K562 (cell line): ENCODE data around the gene BSPRY. TPM values are rescaled to one million over a fixed set of nuclear protein-coding genes. Genes with fewer than 3 reads are reported as not detected.

ENCODE experiments used
- BDP1 ChIP-seq: IDR thresholded peaks from 3 replicates; pipeline ENCODE4 v1.6.1; 2011; ENCODE audit not compliant: insufficient read length, insufficient read depth
- CREB1 ChIP-seq, 2 experiments: sonication (generic) in 1 of 2; formaldehyde crosslinking in 1 of 2; IDR thresholded peaks; 2 replicates each; pipeline versions ENCODE4 v1.6.1 to v1.8.0; 2012 to 2022; ENCODE audit warnings: inconsistent platforms in 1 of 2, mild to moderate bottlenecking in 1 of 2, missing genetic modification reagents in 1 of 2, moderate library complexity in 1 of 2
- HCFC1 ChIP-seq: IDR thresholded peaks from 2 replicates; pipeline ENCODE4 v1.6.1; 2012; ENCODE audit warnings: low read depth, low read length, improper control_type of control experiment
- HSF4 ChIP-seq: fragments of 250-450 bp; sonication (Bioruptor Pico); IDR thresholded peaks from 2 replicates; pipeline ENCODE4 v2.1.2; 2022; ENCODE audit warnings: mild to moderate bottlenecking, moderate library complexity, borderline replicate concordance
- MCM5 ChIP-seq: fragments of 450-650 bp; IDR thresholded peaks from 2 replicates; pipeline ENCODE4 v1.6.1; 2016; ENCODE audit warnings: low read depth
- NR4A1 ChIP-seq, 2 experiments: fragments of 250-450 bp in 1 of 2; fragments of 450-650 bp in 1 of 2; sonication (Bioruptor Pico) in 1 of 2; IDR thresholded peaks; 2 replicates each; pipeline versions ENCODE4 v1.4.0 to v1.6.1; 2016 to 2020; ENCODE audit warnings: mild to moderate bottlenecking in 2 of 2, missing compliant biosample characterization in 1 of 2, missing genetic modification characterization in 1 of 2, moderate library complexity in 1 of 2
- PHB ChIP-seq: fragments of 250-450 bp; sonication (Bioruptor Pico); IDR thresholded peaks from 2 replicates; pipeline ENCODE4 v1.5.0; 2021
- RBFOX2 ChIP-seq: fragments of 200-400 bp; formaldehyde crosslinking; IDR thresholded peaks from 2 replicates; pipeline ENCODE4 v1.6.1; 2017; ENCODE audit warnings: low read depth, mild to moderate bottlenecking, low read length, moderate library complexity
- RFX1 ChIP-seq: fragments of 450-650 bp; IDR thresholded peaks from 2 replicates; pipeline ENCODE4 v1.6.1; 2016; ENCODE audit warnings: mild to moderate bottlenecking, moderate library complexity
- SOX6 ChIP-seq: fragments of 450-650 bp; IDR thresholded peaks from 2 replicates; pipeline ENCODE4 v1.6.1; 2014; ENCODE audit warnings: mild to moderate bottlenecking
- STAT5A ChIP-seq: IDR thresholded peaks from 2 replicates; pipeline ENCODE4 v1.6.1; 2012; ENCODE audit warnings: low read length, inconsistent platforms, borderline replicate concordance
- ZC3H4 ChIP-seq: sonication (generic); formaldehyde crosslinking; IDR thresholded peaks from 2 replicates; pipeline ENCODE4 v1.9.0; 2021; ENCODE audit warnings: missing genetic modification reagents, borderline replicate concordance
- ZNF785 ChIP-seq: fragments of 250-450 bp; sonication (Bioruptor Pico); IDR thresholded peaks from 2 replicates; pipeline ENCODE4 v1.4.0; 2020; ENCODE audit warnings: mild to moderate bottlenecking
- polyA plus RNA-seq, 8 experiments: library from polyadenylated mRNA; depleted of rRNA in 4 of 8; stranded (reverse) in 5 of 8; unstranded in 3 of 8; fragments of >200 nt; fragmentation: Nextera tagmentation in 2 of 8; fragmentation: Illumina TruSeq in 1 of 8; extraction: Ambion mirVana in 2 of 8; extraction: Trizol in 1 of 8; gene quantifications; 2 replicates each; pipeline versions ENCODE4 v1.2.1 to v1.2.3, GENCODE V29; 2011 to 2014; ENCODE audit warnings: inconsistent platforms in 1 of 8, missing spikeins in 1 of 8
- total RNA-seq, 7 experiments: library from RNA; depleted of rRNA in 6 of 7; stranded (reverse); fragments of >200 nt in 6 of 7; fragmentation: Illumina TruSeq in 2 of 7; extraction: Trizol in 2 of 7; gene quantifications; 2 replicates each; pipeline versions ENCODE4 v1.2.1 to v1.2.3, GENCODE V29; 2011 to 2021; ENCODE audit warnings: low replicate concordance in 1 of 7
- TF ChIP-seq, protein P1 (sequence below): fragments of 250-450 bp; sonication (Bioruptor Pico); IDR thresholded peaks from 2 replicates; pipeline ENCODE4 v1.4.0; 2020; ENCODE audit warnings: mild to moderate bottlenecking, moderate library complexity
- TF ChIP-seq, protein P2 (sequence below): sonication (generic); formaldehyde crosslinking; IDR thresholded peaks from 2 replicates; pipeline ENCODE4 v1.9.0; 2022; ENCODE audit warnings: mild to moderate bottlenecking, missing genetic modification reagents
- TF ChIP-seq, protein P3 (sequence below): fragments of 200-800 bp; sonication (Bioruptor generic); IDR thresholded peaks from 2 replicates; pipeline ENCODE4 v1.6.1; 2016; ENCODE audit warnings: missing genetic modification characterization, missing compliant biosample characterization
- TF ChIP-seq, protein P4 (sequence below): sonication (generic); formaldehyde crosslinking; IDR thresholded peaks from 2 replicates; pipeline ENCODE4 v1.8.1; 2023; ENCODE audit warnings: mild to moderate bottlenecking, missing genetic modification reagents
- TF ChIP-seq, protein P5 (sequence below): sonication (generic); formaldehyde crosslinking; IDR thresholded peaks from 2 replicates; pipeline ENCODE4 v1.5.0; 2020; ENCODE audit warnings: missing genetic modification reagents

BSPRY gene
- total and polyA plus RNA-seq, 9 of the 15 experiments (the other 6 are each of a cell fraction or from before 2014, with no cell fraction given) = 0.07 to 0.67 (median 0.18) TPM

DNA sequence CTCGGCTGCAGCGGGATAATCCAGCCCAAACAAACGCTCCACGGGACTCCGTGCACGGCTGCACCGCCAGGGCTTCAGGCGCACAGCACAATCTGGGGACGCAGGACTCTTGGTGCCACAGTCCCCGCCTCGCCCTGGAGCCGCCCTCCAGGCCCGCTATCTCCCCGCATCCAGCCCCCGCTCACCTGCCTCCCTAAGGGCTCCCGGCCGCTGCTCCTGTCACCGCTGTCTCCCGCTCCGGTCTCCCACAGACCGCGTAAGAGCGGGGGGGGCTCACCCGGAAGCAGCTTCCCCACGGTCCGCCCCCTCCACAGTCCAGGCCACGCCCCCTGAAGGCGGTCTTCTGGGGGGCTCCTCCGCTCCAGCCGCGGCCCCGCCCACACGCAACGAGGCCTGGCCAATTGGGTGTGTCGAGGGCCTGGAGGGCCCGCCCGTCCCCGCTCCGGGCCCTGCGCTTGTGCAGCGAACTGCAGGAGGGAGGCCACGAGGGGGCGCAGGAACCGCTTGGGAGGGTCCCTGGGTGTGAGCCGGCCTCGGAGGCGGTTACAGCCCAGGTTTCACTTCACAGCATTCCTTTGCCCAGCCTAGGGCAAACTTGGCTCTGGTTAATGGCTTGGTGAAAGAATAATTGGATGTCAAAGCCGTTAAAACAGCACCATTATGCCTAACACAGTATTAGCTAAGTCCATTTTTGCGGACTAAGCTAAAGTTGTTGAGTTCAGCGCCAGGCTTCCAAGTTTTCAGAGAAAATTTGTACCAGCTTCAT, 51.9 kb downstream of the BSPRY start, which contains the start of gene ALAD (continued):
- TF ChIP-seq, protein P1, sequence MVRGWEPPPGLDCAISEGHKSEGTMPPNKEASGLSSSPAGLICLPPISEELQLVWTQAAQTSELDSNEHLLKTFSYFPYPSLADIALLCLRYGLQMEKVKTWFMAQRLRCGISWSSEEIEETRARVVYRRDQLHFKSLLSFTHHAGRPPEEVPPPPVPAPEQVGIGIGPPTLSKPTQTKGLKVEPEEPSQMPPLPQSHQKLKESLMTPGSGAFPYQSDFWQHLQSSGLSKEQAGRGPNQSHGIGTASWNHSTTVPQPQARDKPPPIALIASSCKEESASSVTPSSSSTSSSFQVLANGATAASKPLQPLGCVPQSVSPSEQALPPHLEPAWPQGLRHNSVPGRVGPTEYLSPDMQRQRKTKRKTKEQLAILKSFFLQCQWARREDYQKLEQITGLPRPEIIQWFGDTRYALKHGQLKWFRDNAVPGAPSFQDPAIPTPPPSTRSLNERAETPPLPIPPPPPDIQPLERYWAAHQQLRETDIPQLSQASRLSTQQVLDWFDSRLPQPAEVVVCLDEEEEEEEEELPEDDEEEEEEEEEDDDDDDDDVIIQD (CRISPR knock-in tag) = no peak
- TF ChIP-seq, protein P2, sequence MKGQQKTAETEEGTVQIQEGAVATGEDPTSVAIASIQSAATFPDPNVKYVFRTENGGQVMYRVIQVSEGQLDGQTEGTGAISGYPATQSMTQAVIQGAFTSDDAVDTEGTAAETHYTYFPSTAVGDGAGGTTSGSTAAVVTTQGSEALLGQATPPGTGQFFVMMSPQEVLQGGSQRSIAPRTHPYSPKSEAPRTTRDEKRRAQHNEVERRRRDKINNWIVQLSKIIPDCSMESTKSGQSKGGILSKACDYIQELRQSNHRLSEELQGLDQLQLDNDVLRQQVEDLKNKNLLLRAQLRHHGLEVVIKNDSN (CRISPR knock-in tag) = no peak
- TF ChIP-seq MCM5 (no peak), PHB (CRISPR knock-in tag) (no peak), HCFC1 (peak; percentile 3; the same call in 1 of the 2 replicates), BDP1 (no peak), ZNF785 (no peak), STAT5A (no peak), SOX6 (peak; percentile 57; the same call in 1 of the 2 replicates), RFX1 (no peak), NR4A1 (CRISPR knock-in tag; IDR thresholded peaks at IDR 0.05) (no peak), NR4A1 (tag; IDR thresholded peaks at IDR 0.05) (no peak), CREB1 (IDR thresholded peaks at IDR 0.05) (peak; percentile 86), CREB1 (CRISPR knock-in tag; IDR thresholded peaks at IDR 0.05) (peak; percentile 84), HSF4 (CRISPR knock-in tag) (no peak), ZC3H4 (no peak), RBFOX2 (peak; percentile 80)
- TF ChIP-seq, protein P3, sequence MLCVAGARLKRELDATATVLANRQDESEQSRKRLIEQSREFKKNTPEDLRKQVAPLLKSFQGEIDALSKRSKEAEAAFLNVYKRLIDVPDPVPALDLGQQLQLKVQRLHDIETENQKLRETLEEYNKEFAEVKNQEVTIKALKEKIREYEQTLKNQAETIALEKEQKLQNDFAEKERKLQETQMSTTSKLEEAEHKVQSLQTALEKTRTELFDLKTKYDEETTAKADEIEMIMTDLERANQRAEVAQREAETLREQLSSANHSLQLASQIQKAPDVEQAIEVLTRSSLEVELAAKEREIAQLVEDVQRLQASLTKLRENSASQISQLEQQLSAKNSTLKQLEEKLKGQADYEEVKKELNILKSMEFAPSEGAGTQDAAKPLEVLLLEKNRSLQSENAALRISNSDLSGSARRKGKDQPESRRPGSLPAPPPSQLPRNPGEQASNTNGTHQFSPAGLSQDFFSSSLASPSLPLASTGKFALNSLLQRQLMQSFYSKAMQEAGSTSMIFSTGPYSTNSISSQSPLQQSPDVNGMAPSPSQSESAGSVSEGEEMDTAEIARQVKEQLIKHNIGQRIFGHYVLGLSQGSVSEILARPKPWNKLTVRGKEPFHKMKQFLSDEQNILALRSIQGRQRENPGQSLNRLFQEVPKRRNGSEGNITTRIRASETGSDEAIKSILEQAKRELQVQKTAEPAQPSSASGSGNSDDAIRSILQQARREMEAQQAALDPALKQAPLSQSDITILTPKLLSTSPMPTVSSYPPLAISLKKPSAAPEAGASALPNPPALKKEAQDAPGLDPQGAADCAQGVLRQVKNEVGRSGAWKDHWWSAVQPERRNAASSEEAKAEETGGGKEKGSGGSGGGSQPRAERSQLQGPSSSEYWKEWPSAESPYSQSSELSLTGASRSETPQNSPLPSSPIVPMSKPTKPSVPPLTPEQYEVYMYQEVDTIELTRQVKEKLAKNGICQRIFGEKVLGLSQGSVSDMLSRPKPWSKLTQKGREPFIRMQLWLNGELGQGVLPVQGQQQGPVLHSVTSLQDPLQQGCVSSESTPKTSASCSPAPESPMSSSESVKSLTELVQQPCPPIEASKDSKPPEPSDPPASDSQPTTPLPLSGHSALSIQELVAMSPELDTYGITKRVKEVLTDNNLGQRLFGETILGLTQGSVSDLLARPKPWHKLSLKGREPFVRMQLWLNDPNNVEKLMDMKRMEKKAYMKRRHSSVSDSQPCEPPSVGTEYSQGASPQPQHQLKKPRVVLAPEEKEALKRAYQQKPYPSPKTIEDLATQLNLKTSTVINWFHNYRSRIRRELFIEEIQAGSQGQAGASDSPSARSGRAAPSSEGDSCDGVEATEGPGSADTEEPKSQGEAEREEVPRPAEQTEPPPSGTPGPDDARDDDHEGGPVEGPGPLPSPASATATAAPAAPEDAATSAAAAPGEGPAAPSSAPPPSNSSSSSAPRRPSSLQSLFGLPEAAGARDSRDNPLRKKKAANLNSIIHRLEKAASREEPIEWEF (CRISPR knock-in tag) = no peak
- TF ChIP-seq, protein P4, sequence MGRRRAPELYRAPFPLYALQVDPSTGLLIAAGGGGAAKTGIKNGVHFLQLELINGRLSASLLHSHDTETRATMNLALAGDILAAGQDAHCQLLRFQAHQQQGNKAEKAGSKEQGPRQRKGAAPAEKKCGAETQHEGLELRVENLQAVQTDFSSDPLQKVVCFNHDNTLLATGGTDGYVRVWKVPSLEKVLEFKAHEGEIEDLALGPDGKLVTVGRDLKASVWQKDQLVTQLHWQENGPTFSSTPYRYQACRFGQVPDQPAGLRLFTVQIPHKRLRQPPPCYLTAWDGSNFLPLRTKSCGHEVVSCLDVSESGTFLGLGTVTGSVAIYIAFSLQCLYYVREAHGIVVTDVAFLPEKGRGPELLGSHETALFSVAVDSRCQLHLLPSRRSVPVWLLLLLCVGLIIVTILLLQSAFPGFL (CRISPR knock-in tag) = 0 out of 2 replicates have a peak, but pooled peaks have one; percentile 61
- TF ChIP-seq, protein P5, sequence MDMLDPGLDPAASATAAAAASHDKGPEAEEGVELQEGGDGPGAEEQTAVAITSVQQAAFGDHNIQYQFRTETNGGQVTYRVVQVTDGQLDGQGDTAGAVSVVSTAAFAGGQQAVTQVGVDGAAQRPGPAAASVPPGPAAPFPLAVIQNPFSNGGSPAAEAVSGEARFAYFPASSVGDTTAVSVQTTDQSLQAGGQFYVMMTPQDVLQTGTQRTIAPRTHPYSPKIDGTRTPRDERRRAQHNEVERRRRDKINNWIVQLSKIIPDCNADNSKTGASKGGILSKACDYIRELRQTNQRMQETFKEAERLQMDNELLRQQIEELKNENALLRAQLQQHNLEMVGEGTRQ = no peak
